ENCODE measurements around the gene SPACA1.
"Not testable (repeated sequence)": the region's sequence is repeated elsewhere in the genome, so short reads cannot be mapped to it uniquely, and the experiment has no call there.

SPACA1 gene, protein sequence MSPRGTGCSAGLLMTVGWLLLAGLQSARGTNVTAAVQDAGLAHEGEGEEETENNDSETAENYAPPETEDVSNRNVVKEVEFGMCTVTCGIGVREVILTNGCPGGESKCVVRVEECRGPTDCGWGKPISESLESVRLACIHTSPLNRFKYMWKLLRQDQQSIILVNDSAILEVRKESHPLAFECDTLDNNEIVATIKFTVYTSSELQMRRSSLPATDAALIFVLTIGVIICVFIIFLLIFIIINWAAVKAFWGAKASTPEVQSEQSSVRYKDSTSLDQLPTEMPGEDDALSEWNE

DNA sequence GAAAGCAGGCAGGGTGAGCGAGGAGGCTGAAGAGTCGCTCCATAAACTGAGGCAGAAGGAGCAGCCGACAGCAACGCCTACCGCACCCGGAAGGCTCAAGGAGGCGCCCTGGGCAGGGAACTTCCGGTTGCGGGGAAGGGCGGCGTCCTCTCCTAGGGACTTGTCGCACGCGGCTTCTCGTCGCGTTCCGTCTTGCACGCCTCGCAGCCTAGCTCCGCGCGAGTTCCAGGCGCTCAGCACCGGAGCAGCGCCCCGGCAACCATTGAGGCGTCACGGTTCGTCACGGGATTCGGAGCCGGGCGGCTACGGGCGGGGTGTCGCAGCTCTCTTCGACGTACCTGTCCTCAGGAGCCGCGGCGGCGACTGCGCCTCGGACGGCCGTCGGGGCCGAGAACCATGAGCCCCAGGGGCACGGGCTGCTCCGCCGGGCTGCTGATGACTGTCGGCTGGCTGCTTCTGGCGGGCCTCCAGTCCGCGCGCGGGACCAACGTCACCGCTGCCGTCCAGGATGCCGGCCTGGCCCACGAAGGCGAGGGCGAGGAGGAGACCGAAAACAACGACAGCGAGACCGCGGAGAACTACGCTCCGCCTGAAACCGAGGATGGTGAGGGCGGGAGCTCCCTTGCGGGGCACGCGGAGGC is at the start of gene SPACA1:
Gene SPACA1, plus strand, starts transcription at position 332 of the 641 bp plus-strand sequence. Its CDS starts 65 bp downstream, at position 397.
- H3K4me3 ChIP-seq: no peak within 1 kb of the TSS
- no peak for TF ChIP-seq Cebpa-rat (IDR thresholded peaks at IDR 0.05)

DNA sequence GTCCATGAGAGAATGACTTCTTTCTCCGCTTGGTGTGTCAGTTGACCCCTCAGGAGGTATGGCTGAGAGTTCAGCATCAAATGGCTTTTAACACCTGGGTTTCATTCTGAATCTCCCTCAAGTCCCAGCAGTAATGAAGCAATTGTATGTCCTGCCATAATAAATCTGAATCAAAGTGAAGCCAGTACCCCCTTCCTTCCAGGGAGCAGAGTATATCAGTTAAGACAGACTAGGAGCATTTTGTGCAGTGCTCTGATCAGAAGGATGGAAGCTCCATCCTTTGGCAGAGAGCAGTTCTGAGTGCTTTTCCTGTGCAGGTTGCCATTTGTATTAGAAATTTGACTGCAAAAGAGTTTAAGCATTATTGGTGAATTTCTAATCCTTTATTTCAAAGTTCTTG is 46.9 kb upstream of the SPACA1 start:
- H4K20me1 ChIP-seq: no peaks in the 10 kb centered on the region
- H3K27ac ChIP-seq: no peak overlapping the region
- no peak for TF ChIP-seq Cebpa-rat (IDR thresholded peaks at IDR 0.05)
- no peaks in the 10 kb centered on the region for H3K9me3 ChIP-seq (replicated peaks in 1 of 11)
- H3K27me3 ChIP-seq: no peaks in the 10 kb centered on the region
- no peaks in the 10 kb centered on the region for H3K36me3 ChIP-seq
- peaks cover 0 to 9% (median 0%) of the 10 kb centered on the region in 10 experiments; a peak in 4 of 20 replicates for H3K4me1 ChIP-seq
- no peak overlapping the region for H3K9ac ChIP-seq
- H3K4me2 ChIP-seq: no peak overlapping the region
- H3K4me3 ChIP-seq: no peak overlapping the region

More for the DNA sequence above, at the start of gene SPACA1:
- Histone ChIP-seq H3K4me2 (no peak within 1 kb of the TSS), H4K20me1 (no peaks in the 10 kb centered on the region), H3K9me3 (replicated peaks in 1 of 11) (peaks cover 0 to 10% (median 7%) of the 10 kb centered on the region in 11 experiments; a peak in 13 of 22 replicates), H3K27me3 (no peaks in the 10 kb centered on the region), H3K4me1 (no peaks in the 10 kb centered on the region), H3K36me3 (no peaks in the 10 kb centered on the region), H3K27ac (no peak within 1 kb of the TSS), H3K9ac (no peak within 1 kb of the TSS)

DNA sequence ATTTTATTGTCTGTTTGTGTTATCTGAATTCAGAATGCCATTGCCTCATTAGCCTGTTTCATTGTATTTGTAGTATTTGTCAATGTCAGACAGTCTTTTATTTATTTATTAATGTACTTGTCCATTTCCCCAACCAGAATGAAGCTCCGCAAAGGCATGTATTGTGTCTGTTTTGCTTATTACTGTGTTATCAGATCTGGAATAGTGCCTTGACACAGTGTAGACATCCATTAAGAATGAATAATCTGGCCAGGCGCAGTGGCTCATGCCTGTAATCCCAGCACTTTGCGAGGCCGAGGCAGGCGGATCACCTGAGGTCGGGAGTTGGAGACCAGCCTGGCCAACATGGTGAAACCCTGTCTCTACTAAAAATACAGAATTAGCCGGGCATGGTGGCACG is 46.4 kb upstream of the SPACA1 start:
- H3K4me2 ChIP-seq; H3K27ac ChIP-seq; H3K4me3 ChIP-seq; H3K36me3 ChIP-seq; H3K9ac ChIP-seq; H4K20me1 ChIP-seq; H3K9me3 ChIP-seq (replicated peaks in 1 of 11); H3K27me3 ChIP-seq; H3K4me1 ChIP-seq: not testable (repeated sequence)

DNA sequence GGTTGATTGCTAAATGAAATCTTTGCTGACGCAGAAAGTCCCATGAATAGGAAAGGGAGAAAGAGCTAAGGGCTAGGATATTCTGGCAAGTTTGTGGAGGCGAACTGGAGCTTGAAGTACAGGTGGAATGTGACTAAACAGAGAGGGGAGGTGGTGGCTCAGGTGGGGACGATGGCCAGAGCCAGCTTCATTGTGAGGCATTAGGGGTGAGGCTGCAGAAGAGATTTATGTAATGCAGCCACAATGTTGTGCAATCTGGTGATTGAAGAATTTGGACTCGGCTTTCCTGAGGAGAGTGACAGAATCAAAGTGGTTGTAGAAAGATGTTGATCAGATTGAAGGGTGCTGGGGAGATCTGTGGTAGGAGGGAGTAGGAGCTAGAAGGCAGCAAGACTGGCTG is 42.9 kb upstream of the SPACA1 start:
- Histone ChIP-seq H3K4me2 (no peak overlapping the region), H3K9me3 (replicated peaks in 1 of 11) (no peaks in the 10 kb centered on the region), H3K4me1 (no peaks in the 10 kb centered on the region), H3K27ac (no peak overlapping the region), H3K27me3 (no peaks in the 10 kb centered on the region), H3K4me3 (no peak overlapping the region), H4K20me1 (no peaks in the 10 kb centered on the region), H3K9ac (no peak overlapping the region), H3K36me3 (no peaks in the 10 kb centered on the region)
- TF ChIP-seq Cebpa-rat (IDR thresholded peaks at IDR 0.05): no peak

DNA sequence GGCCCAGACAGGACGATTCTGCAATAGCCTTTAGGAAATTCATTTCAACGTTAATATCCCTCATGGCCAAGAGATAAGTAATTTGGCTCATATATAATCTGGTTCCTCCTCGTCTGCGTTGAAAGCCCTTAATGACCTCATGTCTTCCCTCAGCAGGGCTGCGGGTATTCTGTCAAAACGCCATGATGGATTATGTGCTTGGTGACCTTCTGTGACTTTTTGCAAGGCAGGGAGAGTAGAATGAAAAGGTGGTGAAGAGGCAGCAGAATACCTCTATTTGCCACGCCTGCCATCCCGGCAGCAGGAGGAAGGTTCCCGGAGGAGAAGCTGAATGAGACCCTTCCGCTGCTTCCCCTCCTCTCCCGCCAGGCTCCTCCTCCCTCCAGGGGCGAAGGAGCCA is 41.1 kb upstream of the SPACA1 start:
- no peak for TF ChIP-seq Cebpa-rat (IDR thresholded peaks at IDR 0.05)
- no peaks in the 10 kb centered on the region for H3K9me3 ChIP-seq (replicated peaks in 1 of 11)
- H3K4me3 ChIP-seq: no peak overlapping the region
- no peaks in the 10 kb centered on the region for H3K4me1 ChIP-seq
- no peaks in the 10 kb centered on the region for H4K20me1 ChIP-seq
- no peak overlapping the region for H3K4me2 ChIP-seq
- H3K36me3 ChIP-seq: no peaks in the 10 kb centered on the region
- H3K9ac ChIP-seq: no peak overlapping the region
- H3K27me3 ChIP-seq: no peaks in the 10 kb centered on the region
- H3K27ac ChIP-seq: no peak overlapping the region

DNA sequence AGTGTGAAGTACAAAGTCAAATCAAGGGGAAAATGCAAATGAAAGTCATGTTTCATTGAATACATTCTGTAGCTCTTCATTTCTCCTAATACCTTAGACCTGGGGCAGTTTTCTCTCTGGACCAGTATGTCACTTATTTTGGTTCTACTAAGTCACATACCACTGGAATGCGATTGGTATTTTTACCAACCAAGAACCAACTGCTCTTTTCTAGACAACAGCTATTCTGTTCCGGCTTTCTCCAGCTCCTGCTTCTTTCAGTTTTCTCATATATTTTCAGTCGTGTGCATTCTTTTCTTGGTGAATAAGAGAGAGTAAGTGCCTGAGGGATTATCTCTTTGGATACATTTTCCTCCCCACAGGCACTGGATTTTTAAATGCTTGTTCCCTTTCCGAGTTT is 39.2 kb upstream of the SPACA1 start:
- Histone ChIP-seq H3K27ac (no peak overlapping the region), H4K20me1 (no peaks in the 10 kb centered on the region), H3K36me3 (no peaks in the 10 kb centered on the region), H3K9me3 (replicated peaks in 1 of 11) (no peaks in the 10 kb centered on the region), H3K9ac (no peak overlapping the region), H3K27me3 (no peaks in the 10 kb centered on the region), H3K4me3 (no peak overlapping the region), H3K4me1 (peaks cover 0 to 7% (median 0%) of the 10 kb centered on the region in 10 experiments; a peak in 6 of 20 replicates), H3K4me2 (no peak overlapping the region)
- no peak for TF ChIP-seq Cebpa-rat (IDR thresholded peaks at IDR 0.05)

DNA sequence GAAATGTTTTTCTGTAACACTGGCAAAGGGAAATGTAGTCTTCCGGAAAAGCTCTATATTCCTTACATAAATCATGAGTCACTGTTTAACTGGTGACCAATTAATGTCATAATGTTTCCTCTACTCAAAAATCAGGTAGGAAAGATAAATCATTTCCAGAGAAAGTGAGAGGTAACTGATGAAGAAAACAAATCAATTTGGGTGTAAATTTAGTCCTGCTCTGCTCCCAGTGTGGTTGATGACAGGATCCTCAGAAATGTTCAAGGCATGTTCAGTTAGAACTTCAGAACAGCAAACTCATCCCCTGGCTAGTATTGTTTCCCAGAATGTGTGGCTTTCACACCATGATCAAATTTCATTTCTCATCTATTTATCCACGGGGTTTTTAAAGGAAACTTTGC is 38.8 kb upstream of the SPACA1 start:
- Histone ChIP-seq H3K4me3 (no peak overlapping the region), H3K9me3 (replicated peaks in 1 of 11) (no peaks in the 10 kb centered on the region), H3K27me3 (no peaks in the 10 kb centered on the region), H4K20me1 (no peaks in the 10 kb centered on the region), H3K36me3 (no peaks in the 10 kb centered on the region), H3K9ac (no peak overlapping the region), H3K4me1 (peaks cover 0 to 8% (median 0%) of the 10 kb centered on the region in 10 experiments; a peak in 6 of 20 replicates), H3K4me2 (no peak overlapping the region), H3K27ac (no peak overlapping the region)
- TF ChIP-seq Cebpa-rat (IDR thresholded peaks at IDR 0.05): no peak

DNA sequence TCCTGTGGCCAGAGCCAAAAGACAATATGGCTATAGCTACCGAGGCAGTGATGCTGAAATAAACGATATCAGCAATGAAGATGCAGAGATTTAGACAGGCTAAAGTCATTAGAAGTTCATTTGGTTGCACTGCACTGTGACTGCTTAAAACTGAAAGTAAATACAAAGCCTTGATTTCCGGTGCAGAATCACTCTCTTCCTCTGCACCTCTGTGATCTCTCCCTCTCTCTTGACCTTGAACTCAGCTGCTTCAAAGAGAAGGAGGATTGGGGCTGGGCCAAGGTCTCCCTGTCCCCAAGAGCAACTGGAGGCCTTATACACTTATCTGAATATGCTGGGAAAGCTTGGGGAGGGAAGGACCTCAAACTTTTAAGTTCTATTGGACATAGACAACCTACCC is 34.6 kb upstream of the SPACA1 start:
- Histone ChIP-seq H3K27me3 (no peaks in the 10 kb centered on the region), H4K20me1 (no peaks in the 10 kb centered on the region), H3K4me2 (peak overlapping the region in 8 of 11 experiments; percentile 5 to 35 (median 19); a peak in 7 of 22 replicates), H3K9me3 (replicated peaks in 1 of 11) (no peaks in the 10 kb centered on the region), H3K9ac (no peak overlapping the region), H3K4me1 (peaks cover 0 to 8% (median 0%) of the 10 kb centered on the region in 10 experiments; a peak in 6 of 20 replicates), H3K27ac (peak overlapping the region in 1 of 11 experiments; percentile 21; a peak in 2 of 22 replicates), H3K36me3 (no peaks in the 10 kb centered on the region), H3K4me3 (no peak overlapping the region)
- no peak for TF ChIP-seq Cebpa-rat (IDR thresholded peaks at IDR 0.05)

DNA sequence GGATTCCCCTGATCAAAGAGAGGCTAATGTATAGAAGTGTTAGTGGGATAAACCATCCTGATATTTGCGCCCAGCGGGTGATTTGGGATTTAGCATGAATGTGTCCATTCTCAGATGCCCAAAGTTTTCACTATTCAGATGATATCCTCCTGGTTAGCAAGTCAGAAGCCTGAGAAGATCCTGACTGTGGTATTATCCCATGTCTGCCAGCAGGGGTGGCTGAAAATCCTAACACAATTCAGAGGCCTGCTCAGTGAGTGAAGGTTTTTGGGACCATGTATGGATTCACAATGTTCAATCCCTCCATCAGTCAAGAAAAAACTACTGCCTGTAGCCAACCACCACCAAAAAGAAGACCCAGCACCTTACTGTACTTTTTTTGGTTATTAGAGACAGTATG is 34.1 kb upstream of the SPACA1 start:
- no peak overlapping the region for H3K4me3 ChIP-seq
- H3K4me1 ChIP-seq: peaks cover 0 to 8% (median 0%) of the 10 kb centered on the region in 10 experiments; a peak in 6 of 20 replicates
- no peaks in the 10 kb centered on the region for H3K9me3 ChIP-seq (replicated peaks in 1 of 11)
- no peak for TF ChIP-seq Cebpa-rat (IDR thresholded peaks at IDR 0.05)
- H3K27ac ChIP-seq: peak overlapping the region in 1 of 11 experiments; percentile 21; a peak in 1 of 22 replicates
- no peak overlapping the region for H3K9ac ChIP-seq
- H3K4me2 ChIP-seq: no peak overlapping the region; a peak in 1 of 22 replicates
- H3K36me3 ChIP-seq: no peaks in the 10 kb centered on the region
- H3K27me3 ChIP-seq: no peaks in the 10 kb centered on the region
- no peaks in the 10 kb centered on the region for H4K20me1 ChIP-seq

Data from BLaER1 treated with 17β-estradiol and CSF1 and Interleukin-3, amounts not matched to agents 10 nM and 100 nM (cell line).